GM12873 (cell line): Measurements from ENCODE around the gene KYNU.

Experiments used
- TF ChIP-seq, protein P1 (sequence below): IDR thresholded peaks from 2 replicates; pipeline ENCODE4 v1.5.1; 2012; ENCODE audit warnings: low read depth, mild to moderate bottlenecking, moderate library complexity, low read length, control low read depth; ENCODE audit not compliant: insufficient read depth; ENCODE audit errors: missing control alignments

KYNU gene

DNA sequence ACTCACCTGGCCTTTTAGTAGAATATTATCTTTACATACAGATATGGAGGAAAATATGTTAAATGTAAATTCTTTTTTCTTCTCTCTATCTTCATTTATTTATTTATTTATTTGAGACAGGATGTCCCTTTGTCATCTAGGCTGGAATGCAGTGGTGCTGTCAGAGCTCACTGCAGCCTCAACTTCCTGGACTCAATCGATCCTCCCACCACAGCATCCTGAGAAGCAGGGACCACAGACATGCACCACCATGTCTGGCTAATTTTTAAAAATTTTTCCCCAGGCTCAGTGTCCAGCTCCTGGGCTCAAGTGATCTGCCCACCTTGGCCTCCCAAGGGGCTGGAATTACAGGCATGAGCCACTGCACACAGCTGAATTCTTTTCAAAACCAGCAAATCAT is 20.3 kb downstream of the KYNU start:
- TF ChIP-seq, protein P1, sequence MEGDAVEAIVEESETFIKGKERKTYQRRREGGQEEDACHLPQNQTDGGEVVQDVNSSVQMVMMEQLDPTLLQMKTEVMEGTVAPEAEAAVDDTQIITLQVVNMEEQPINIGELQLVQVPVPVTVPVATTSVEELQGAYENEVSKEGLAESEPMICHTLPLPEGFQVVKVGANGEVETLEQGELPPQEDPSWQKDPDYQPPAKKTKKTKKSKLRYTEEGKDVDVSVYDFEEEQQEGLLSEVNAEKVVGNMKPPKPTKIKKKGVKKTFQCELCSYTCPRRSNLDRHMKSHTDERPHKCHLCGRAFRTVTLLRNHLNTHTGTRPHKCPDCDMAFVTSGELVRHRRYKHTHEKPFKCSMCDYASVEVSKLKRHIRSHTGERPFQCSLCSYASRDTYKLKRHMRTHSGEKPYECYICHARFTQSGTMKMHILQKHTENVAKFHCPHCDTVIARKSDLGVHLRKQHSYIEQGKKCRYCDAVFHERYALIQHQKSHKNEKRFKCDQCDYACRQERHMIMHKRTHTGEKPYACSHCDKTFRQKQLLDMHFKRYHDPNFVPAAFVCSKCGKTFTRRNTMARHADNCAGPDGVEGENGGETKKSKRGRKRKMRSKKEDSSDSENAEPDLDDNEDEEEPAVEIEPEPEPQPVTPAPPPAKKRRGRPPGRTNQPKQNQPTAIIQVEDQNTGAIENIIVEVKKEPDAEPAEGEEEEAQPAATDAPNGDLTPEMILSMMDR, result no peak

DNA sequence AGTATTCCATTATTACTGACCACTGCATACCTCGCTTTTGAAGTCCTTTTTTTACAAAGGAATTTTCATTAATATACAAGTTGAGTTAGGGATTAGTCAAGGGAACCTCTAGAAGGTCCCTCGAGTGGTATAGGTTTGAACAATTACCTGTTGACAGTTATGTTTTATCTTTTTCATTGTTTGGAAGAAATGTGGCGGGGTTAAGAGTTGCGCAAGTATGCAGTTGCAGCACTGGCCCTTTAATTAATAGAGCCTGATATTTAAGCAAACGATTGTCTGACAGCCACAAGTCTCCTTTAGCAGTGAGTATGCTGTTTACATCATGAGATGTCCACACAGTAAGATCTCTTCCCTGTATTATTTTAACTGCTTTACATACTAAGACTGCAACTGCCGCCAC is 24.3 kb downstream of the KYNU start:
- TF ChIP-seq, protein P1, result no peak

DNA sequence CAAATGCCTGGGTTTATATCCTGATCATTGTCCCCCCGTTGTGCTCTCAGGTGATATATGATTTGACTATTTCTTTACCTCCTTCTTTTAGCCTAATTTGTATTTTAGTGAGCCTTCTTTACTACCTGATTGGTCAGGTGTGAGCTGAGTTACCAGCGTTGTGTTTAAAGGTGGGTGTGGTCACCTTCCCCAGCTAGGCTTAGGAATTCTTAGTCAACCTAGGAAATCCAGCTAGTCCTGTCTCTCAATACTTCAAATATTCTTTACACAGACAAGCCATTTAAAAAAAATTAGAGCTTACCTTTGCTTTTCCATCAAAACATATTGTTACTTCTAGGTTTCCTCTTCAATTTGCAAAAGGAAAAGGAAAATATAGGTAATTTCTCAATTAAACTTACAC is 30.2 kb downstream of the KYNU start:
- TF ChIP-seq, protein P1, result no peak

DNA sequence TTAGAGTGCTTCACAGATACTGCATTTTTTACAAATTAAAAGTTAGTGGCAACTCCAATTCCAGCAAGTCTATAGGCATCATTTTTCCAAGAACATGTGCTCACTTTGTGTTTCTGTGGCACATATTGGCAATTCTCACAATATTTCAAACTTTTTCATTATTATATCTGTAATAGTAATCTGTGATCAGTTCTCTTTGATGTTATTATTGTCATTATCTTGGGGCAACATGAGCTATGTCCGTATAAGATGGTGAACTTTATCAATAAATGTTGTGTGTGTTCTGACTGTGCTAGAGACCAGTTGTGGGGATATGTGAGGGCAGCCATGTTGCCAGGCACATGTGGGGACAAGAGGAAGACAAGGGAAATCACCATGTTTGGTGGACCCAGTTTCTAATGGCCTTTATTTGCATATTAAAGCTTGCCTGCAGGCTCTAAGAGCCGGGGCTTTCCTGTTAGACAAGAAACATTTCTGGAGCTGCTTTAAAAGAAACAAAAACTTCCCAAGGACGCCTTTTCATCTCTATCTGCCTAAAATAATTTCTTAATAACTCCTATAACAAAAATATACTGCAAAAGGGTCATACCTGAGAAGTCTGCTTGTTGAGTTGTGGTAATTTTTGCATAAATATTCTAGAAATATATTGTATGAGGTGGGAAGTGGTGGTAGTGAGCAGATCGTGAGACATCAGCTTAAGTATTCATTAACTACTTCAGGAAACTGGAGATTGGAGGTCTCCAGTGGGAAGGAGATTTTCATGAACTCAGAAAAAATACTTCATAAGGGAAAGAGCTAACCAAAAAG is 37.2 kb downstream of the KYNU start:
- TF ChIP-seq, protein P1, result no peak

DNA sequence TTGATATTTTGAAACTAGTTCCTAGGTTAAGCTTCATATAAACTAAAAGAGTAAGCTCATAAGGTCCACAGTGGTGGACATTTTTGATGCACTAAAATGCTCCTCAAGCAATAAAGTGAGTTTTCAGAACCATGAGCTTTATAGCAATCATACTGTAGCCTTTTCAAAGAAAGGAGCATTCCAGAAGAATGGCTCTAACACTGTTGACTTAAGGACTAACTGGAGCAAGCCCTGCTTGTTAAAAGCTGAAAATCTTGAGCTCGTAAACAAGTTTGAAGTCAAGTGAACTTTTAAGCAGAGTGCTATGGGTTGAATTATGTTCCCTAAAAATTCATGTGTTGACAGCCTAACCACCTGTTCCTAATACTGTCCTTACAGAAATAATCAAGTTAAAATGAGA is 38.0 kb downstream of the KYNU start:
- TF ChIP-seq, protein P1, result no peak

DNA sequence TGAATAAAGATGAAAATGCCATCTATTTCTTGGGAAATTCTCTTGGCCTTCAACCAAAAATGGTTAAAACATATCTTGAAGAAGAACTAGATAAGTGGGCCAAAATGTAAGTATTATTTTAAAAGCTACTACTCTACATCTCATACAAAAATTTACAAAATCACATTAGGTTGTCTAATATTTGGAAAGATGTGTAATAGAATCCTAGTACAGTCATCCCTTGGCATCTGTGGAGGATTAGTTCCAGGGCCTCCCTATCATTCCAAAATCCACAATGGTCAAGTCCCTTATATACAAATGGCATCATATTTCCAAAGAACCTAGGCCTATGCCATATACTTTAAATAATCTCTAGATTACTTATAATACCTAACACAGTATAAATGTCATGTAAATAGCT is 41.2 kb downstream of the KYNU start:
- TF ChIP-seq, protein P1, result no peak

DNA sequence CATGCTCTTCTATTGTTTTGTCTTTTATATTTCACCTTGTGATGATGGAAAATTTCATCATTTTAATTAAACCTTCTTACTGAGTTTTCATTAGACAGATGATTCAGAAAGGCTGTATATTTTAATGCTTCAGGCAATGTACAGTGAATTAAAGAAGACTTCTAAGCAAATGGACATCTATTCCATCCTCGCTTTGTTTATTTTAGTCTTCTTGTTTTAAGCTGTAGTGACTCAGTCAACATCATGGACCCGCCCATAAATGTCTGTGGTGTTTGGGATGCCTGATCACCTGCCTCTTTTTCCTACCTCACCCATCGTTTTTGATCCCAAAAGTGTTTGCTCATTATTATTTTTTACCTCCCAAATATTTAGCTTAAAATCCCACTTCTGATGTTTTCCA is 43.1 kb downstream of the KYNU start:
- TF ChIP-seq, protein P1, result no peak
